ENCODE measurements around the gene TCF7.

DNA sequence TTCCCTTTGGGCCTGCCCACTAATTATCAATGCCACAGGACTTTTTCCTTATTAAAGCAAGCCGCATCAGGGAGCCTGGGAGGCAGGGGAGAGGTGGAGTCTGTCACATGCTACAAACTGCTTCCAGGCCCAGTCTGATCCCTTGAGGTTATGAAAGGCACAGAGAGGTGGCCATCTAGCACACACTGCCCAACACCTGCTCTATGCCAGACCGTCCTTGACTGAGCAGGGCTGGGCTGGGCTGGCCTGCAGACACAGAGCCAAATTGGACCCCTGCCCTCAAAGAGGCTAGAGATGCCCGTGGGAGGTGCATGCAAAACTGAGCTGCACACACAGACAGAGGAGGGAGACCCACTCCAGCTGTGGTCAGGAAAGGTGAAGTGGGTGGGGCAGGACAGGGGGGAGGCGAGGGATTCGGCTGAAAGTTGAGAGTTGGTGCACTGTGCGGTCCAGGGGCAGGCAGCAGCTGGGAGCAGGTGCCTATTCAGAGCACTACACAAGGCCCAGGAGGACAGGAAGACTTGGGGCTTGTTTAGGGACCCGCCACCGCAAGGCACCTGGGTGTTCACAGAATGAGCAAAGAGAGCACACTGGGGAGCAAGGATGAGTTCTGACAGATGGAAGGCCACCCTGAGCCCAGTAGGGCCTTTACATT is 36.4 kb upstream of the TCF7 start:
- no peak for TF ChIP-seq CTCF (conservative IDR thresholded peaks at IDR 0.05)
- TF ChIP-seq EZH2 (IDR thresholded peaks at IDR 0.05; ENCODE audit: low read depth): no peak

All from PC-9 (cell line).